OCI-LY3 (cell line): ENCODE results near the gene GATAD2B.

Experiments
- H2AFZ ChIP-seq: fragments of 200-600, 300-600 bp; shearing (Covaris generic); 2 replicates; pipeline ENCODE4 v1.6.0; 2014; ENCODE audit warnings: antibody characterized with exemption, low read depth, low read length
- H3K27ac ChIP-seq: fragments of 200-600, 300-600 bp; sonication (generic); 2 replicates; pipeline ENCODE4 v1.5.1; 2014; ENCODE audit warnings: mild to moderate bottlenecking, low read length, moderate library complexity, mixed read lengths
- H3K27me3 ChIP-seq: fragments of 200-600, 300-600 bp; sonication (generic); 2 replicates; pipeline ENCODE4 v1.6.1; 2014; ENCODE audit warnings: low read depth, low read length, mixed read lengths
- H3K36me3 ChIP-seq: fragments of 200-600, 300-600 bp; sonication (generic); replicated peaks from 2 replicates; pipeline ENCODE3; 2014; ENCODE audit warnings: low read depth, low read length, mixed read lengths
- H3K4me1 ChIP-seq: fragments of 300-600, 200-600 bp; sonication (generic); 2 replicates; pipeline ENCODE4 v1.6.1; 2014; ENCODE audit warnings: low read length, mixed read lengths
- H3K4me2 ChIP-seq: fragments of 200-600, 300-600 bp; sonication (generic); 2 replicates; pipeline ENCODE4 v1.6.1; 2014; ENCODE audit warnings: low read length, mixed read lengths
- H3K4me3 ChIP-seq: fragments of 300-600, 200-600 bp; sonication (generic); 2 replicates; pipeline ENCODE4 v1.5.1; 2014; ENCODE audit warnings: antibody characterized with exemption, mild to moderate bottlenecking, low read length, moderate library complexity
- H3K79me2 ChIP-seq: fragments of 300-600, 200-600 bp; shearing (Covaris generic); 2 replicates; pipeline ENCODE4 v1.6.1; 2014; ENCODE audit warnings: mild to moderate bottlenecking, low read length, mixed read lengths
- H3K9ac ChIP-seq: fragments of 300-600, 200-600 bp; shearing (Covaris generic); 2 replicates; pipeline ENCODE4 v1.6.0; 2014; ENCODE audit warnings: mild to moderate bottlenecking, low read length, moderate library complexity
- H3K9me3 ChIP-seq: fragments of 200-600, 300-600 bp; shearing (Covaris generic); 2 replicates; pipeline ENCODE4 v1.6.1; 2014; ENCODE audit warnings: low read length, mixed read lengths; ENCODE audit not compliant: insufficient read depth
- H4K20me1 ChIP-seq: fragments of 200-600, 300-600 bp; sonication (generic); 2 replicates; pipeline ENCODE4 v1.6.1; 2016; ENCODE audit warnings: low read length, mixed read lengths; ENCODE audit not compliant: insufficient read depth
- CTCF ChIP-seq: fragments of 200-600, 300-600 bp; sonication (generic); IDR thresholded peaks from 2 replicates; pipeline ENCODE4 v1.5.1; 2014; ENCODE audit warnings: antibody characterized with exemption, low read length, low read depth
- EZH2phosphoT487 ChIP-seq: fragments of 200-600 bp; shearing (Covaris generic); IDR thresholded peaks from 2 replicates; pipeline ENCODE4 v1.6.1; 2018; ENCODE audit warnings: antibody characterized with exemption, mixed run types, low read depth

GATAD2B gene

GRCh38 chr1:153922972-153923925 lies at the start of gene GATAD2B:
Gene GATAD2B, minus strand, starts transcription at chr1:153922972. Its CDS starts 94,625 bp downstream, at chr1:153828347.
- Histone ChIP-seq H2AFZ (peak within 1 kb of the TSS; percentile 33; the same call in 1 of the 2 replicates), H3K27ac (peak within 1 kb of the TSS; percentile 84), H3K4me2 (peak within 1 kb of the TSS; percentile 89), H3K36me3 (peaks cover 7% of the 10 kb centered on the region), H4K20me1 (peaks cover 34% of the 10 kb centered on the region), H3K27me3 (no peaks in the 10 kb centered on the region), H3K79me2 (peaks cover 55% of the 10 kb centered on the region), H3K4me1 (peaks cover 24% of the 10 kb centered on the region), H3K4me3 (peak within 1 kb of the TSS; percentile 83), H3K9ac (peak within 1 kb of the TSS; percentile 95), H3K9me3 (no peaks in the 10 kb centered on the region)
- no peak for TF ChIP-seq CTCF
- no peak for TF ChIP-seq EZH2phosphoT487

- peaks cover 28% of the 10 kb centered on the region for H3K4me1 ChIP-seq
- no peak overlapping the region for H3K9ac ChIP-seq
- H3K36me3 ChIP-seq = peaks cover 35% of the 10 kb centered on the region
- no peak overlapping the region for H3K4me2 ChIP-seq
- H3K9me3 ChIP-seq = no peaks in the 10 kb centered on the region
- H3K27me3 ChIP-seq = no peaks in the 10 kb centered on the region
- TF ChIP-seq EZH2phosphoT487 (no peak), CTCF (no peak)
- H2AFZ ChIP-seq = no peak overlapping the region
- H4K20me1 ChIP-seq = no peaks in the 10 kb centered on the region
- H3K79me2 ChIP-seq = peaks cover 18% of the 10 kb centered on the region
- H3K27ac ChIP-seq = no peak overlapping the region
- H3K4me3 ChIP-seq = no peak overlapping the region
Measured at GRCh38 chr1:153970346-153970745, 47.6 kb upstream of the GATAD2B start.

- Histone ChIP-seq H3K27me3 (no peaks in the 10 kb centered on the region), H3K9ac (no peak overlapping the region), H3K9me3 (no peaks in the 10 kb centered on the region), H3K36me3 (peaks cover 25% of the 10 kb centered on the region), H3K79me2 (peaks cover 23% of the 10 kb centered on the region), H2AFZ (no peak overlapping the region), H3K4me1 (peaks cover 34% of the 10 kb centered on the region), H3K4me3 (no peak overlapping the region), H3K4me2 (no peak overlapping the region), H4K20me1 (no peaks in the 10 kb centered on the region), H3K27ac (no peak overlapping the region)
- TF ChIP-seq EZH2phosphoT487 (no peak), CTCF (no peak)
Measured at GRCh38 chr1:153968972-153969371, 46.2 kb upstream of the GATAD2B start.

GRCh38 chr1:153968408-153968807 lies 45.6 kb upstream of the GATAD2B start:
- H2AFZ ChIP-seq = no peak overlapping the region
- H3K9ac ChIP-seq = peak overlapping the region; percentile 88; the same call in 1 of the 2 replicates
- H3K27me3 ChIP-seq = no peaks in the 10 kb centered on the region
- no peak overlapping the region for H3K27ac ChIP-seq
- TF ChIP-seq CTCF (no peak), EZH2phosphoT487 (no peak)
- peak overlapping the region; percentile 93 for H3K4me2 ChIP-seq
- H3K36me3 ChIP-seq = peaks cover 20% of the 10 kb centered on the region
- no peaks in the 10 kb centered on the region for H4K20me1 ChIP-seq
- peaks cover 37% of the 10 kb centered on the region for H3K4me1 ChIP-seq
- no peaks in the 10 kb centered on the region for H3K9me3 ChIP-seq
- peak overlapping the region; percentile 83 for H3K4me3 ChIP-seq
- H3K79me2 ChIP-seq = peaks cover 26% of the 10 kb centered on the region
